K562 (cell line): ENCODE results near the gene TGFBR2. TPM values are rescaled to one million over a fixed set of nuclear protein-coding genes. Genes with fewer than 3 reads are reported as not detected.

Experiments used
- ATAC-seq: fragments of 200-7000 bp; cut with Tn5 transposase; 3 replicates; pipeline ENCODE4 v1.9.1; 2020; ENCODE audit warnings: moderate library complexity
- BruUV-seq: library from RNA; stranded (reverse); fragments of 400-500 nt; replicated peaks from 2 replicates; lab custom pipeline; 2021; lab: Mats Ljungman, UMichigan
- CTCF ChIA-PET: fragments of 300-600 bp; formaldehyde crosslinking; extraction: SDS; loops from one replicate; lab custom pipeline; 2021; ENCODE audit warnings: low intra/inter-chr PET ratio; lab: Yijun Ruan, JAX
- POLR2A ChIA-PET: fragments of 300-600, 350-650 bp; sonication (Branson Sonifier 250); formaldehyde crosslinking; extraction: SDS; loops from one replicate; lab custom pipeline; 2021; ENCODE audit warnings: antibody characterized with exemption, inconsistent platforms; lab: Yijun Ruan, JAX
- DNase-seq, 4 experiments: peaks; one replicate each; pipeline versions ENCODE4 v3.0.0 to v3.0.0-alpha.2; 2011 to 2018; ENCODE audit warnings: low spot score in 3 of 4, mixed read lengths in 3 of 4; ENCODE audit errors: extremely low read depth in 1 of 4
- FAIRE-seq: peaks from 2 replicates; lab custom pipeline; 2011; peaks lifted over from hg19 to GRCh38; lab: Jason Lieb, UNC
- H2AFZ ChIP-seq: 2 replicates; pipeline ENCODE4 v1.6.0; 2011; ENCODE audit warnings: low read depth, low read length, control low read depth, inconsistent platforms
- H3K27ac ChIP-seq: fragments of 200-600 bp; 3 replicates; pipeline ENCODE4 v1.8.0; 2011; ENCODE audit warnings: low read depth, mild to moderate bottlenecking, control low read depth, inconsistent platforms, low read length, moderate library complexity, mixed read lengths; ENCODE audit errors: extremely low read depth
- H3K27me3 ChIP-seq, 2 experiments: fragments of 300-600 bp in 1 of 2; 2 replicates in 1 of 2; 3 replicates in 1 of 2; pipeline versions ENCODE4 v1.6.0 to v1.8.0; 2011; ENCODE audit warnings: inconsistent platforms in 2 of 2, low read length in 2 of 2, mild to moderate bottlenecking in 1 of 2, mixed read lengths in 1 of 2, moderate library complexity in 1 of 2; ENCODE audit not compliant: control insufficient read depth in 2 of 2, insufficient read depth in 2 of 2
- H3K36me3 ChIP-seq: fragments of 300-600 bp; 3 replicates; pipeline ENCODE4 v1.8.0; 2011; ENCODE audit warnings: mild to moderate bottlenecking, low read length, inconsistent platforms; ENCODE audit not compliant: control insufficient read depth, insufficient read depth
- H3K4me1 ChIP-seq, 2 experiments: fragments of 200-600 bp in 1 of 2; replicated peaks in 1 of 2; 2 replicates in 1 of 2; 3 replicates in 1 of 2; pipeline versions ENCODE4 v1.5.1 to v1.8.0; 2011; ENCODE audit warnings: inconsistent platforms in 2 of 2, low read length in 2 of 2, mild to moderate bottlenecking in 1 of 2, mixed read lengths in 1 of 2, moderate library complexity in 1 of 2; ENCODE audit not compliant: control insufficient read depth in 2 of 2, insufficient read depth in 2 of 2
- H3K4me2 ChIP-seq: 2 replicates; pipeline ENCODE4 v1.6.1; 2011; ENCODE audit warnings: low read length, control low read depth, inconsistent platforms, mixed read lengths; ENCODE audit not compliant: insufficient read depth
- H3K4me3 ChIP-seq: fragments of 200-600 bp; sonication (generic), shearing (Covaris generic); 2 replicates; pipeline ENCODE4 v1.5.1; 2016; ENCODE audit warnings: control low read depth, inconsistent platforms
- H3K79me2 ChIP-seq: fragments of 200-600 bp; 3 replicates; pipeline ENCODE4 v1.8.0; 2011; ENCODE audit warnings: low read length, inconsistent platforms; ENCODE audit not compliant: control insufficient read depth, insufficient read depth
- H3K9ac ChIP-seq, 2 experiments: 2 replicates each; pipeline versions ENCODE4 v1.6.0 to v1.6.1; 2011; ENCODE audit warnings: low read depth in 2 of 2, low read length in 2 of 2, control low read depth in 1 of 2, inconsistent platforms in 1 of 2, mild to moderate bottlenecking in 1 of 2, mixed read lengths in 1 of 2; ENCODE audit not compliant: insufficient read depth in 1 of 2
- H3K9me1 ChIP-seq: one replicate; pipeline ENCODE4 v1.6.0; 2011; ENCODE audit warnings: inconsistent platforms, mild to moderate bottlenecking, low read length, moderate library complexity; ENCODE audit not compliant: control insufficient read depth, insufficient read depth
- H3K9me3 ChIP-seq: replicated peaks from 2 replicates; pipeline ENCODE4 v1.5.1; 2011; ENCODE audit warnings: low read depth, low read length, inconsistent platforms; ENCODE audit not compliant: control insufficient read depth, insufficient read depth
- H4K20me1 ChIP-seq: replicated peaks from 2 replicates; pipeline ENCODE4 v1.6.1; 2011; ENCODE audit warnings: low read length, inconsistent platforms, mixed read lengths; ENCODE audit not compliant: control insufficient read depth, insufficient read depth
- ATF3 ChIP-seq, 2 experiments: fragments of 450-650 bp in 1 of 2; sonication (generic) in 1 of 2; formaldehyde crosslinking in 1 of 2; IDR thresholded peaks in 1 of 2; conservative IDR thresholded peaks in 1 of 2; 2 replicates each; pipeline versions ENCODE4 v1.6.1 to v1.8.1; 2016 to 2023; ENCODE audit warnings: mild to moderate bottlenecking in 2 of 2, moderate library complexity in 2 of 2, inconsistent platforms in 1 of 2, missing genetic modification reagents in 1 of 2
- COPS2 ChIP-seq: fragments of 450-650 bp; conservative IDR thresholded peaks from 2 replicates; pipeline ENCODE4 v1.6.1; 2016; ENCODE audit warnings: mild to moderate bottlenecking, moderate library complexity
- EP400 ChIP-seq: fragments of 450-650 bp; IDR thresholded peaks from 2 replicates; pipeline ENCODE4 v1.6.1; 2017; ENCODE audit warnings: antibody characterized with exemption, mild to moderate bottlenecking, moderate library complexity
- MBD1 ChIP-seq: fragments of 250-450 bp; sonication (Bioruptor Pico); IDR thresholded peaks from 2 replicates; pipeline ENCODE4 v1.8.0; 2022; ENCODE audit warnings: inconsistent platforms
- PYGO2 ChIP-seq: fragments of 450-650 bp; IDR thresholded peaks from 2 replicates; pipeline ENCODE4 v1.6.1; 2016; ENCODE audit warnings: mild to moderate bottlenecking, missing genetic modification characterization, moderate library complexity, missing compliant biosample characterization
- ZNF212 ChIP-seq: fragments of 450-650 bp; formaldehyde crosslinking; IDR thresholded peaks from 2 replicates; pipeline ENCODE4 v1.4.0; 2020; ENCODE audit warnings: mild to moderate bottlenecking
- ZNF274 ChIP-seq: IDR thresholded peaks from 2 replicates; pipeline ENCODE4 v1.6.1; 2011; ENCODE audit warnings: low read depth, mild to moderate bottlenecking, low read length, moderate library complexity, borderline replicate concordance
- ZNF77 ChIP-seq: fragments of 250-450 bp; sonication (Bioruptor Pico); IDR thresholded peaks from 2 replicates; pipeline ENCODE4 v1.5.0; 2020
- WGBS: fragments of 100-300 bp; shearing (Covaris generic); methylation state at CpG from one replicate; pipeline ENCODE4 v1.1.6; 2016; ENCODE audit warnings: low coverage, mixed read lengths; ENCODE audit not compliant: insufficient coverage; ENCODE audit errors: missing lambda C conversion rate; 5-methylcytosine and 5-hydroxymethylcytosine counted together
- in situ Hi-C: fragments of 300-500 bp; cut with MboI; formaldehyde crosslinking; loops from 4 replicates; pipeline ENCODE4 v1.15.0; 2018; ENCODE audit warnings: inconsistent platforms, mixed read lengths
- intact Hi-C: fragments of 100-400 bp; cut with micrococcal nuclease; formaldehyde crosslinking; loops from 2 replicates; pipeline ENCODE4 v1.14.2; 2022
- polyA plus RNA-seq, 8 experiments: library from polyadenylated mRNA; depleted of rRNA in 4 of 8; stranded (reverse) in 5 of 8; unstranded in 3 of 8; fragments of >200 nt; fragmentation: Nextera tagmentation in 2 of 8; fragmentation: Illumina TruSeq in 1 of 8; extraction: Ambion mirVana in 2 of 8; extraction: Trizol in 1 of 8; gene quantifications; 2 replicates each; pipeline versions ENCODE4 v1.2.1 to v1.2.3, GENCODE V29; 2011 to 2014; ENCODE audit warnings: inconsistent platforms in 1 of 8, missing spikeins in 1 of 8
- total RNA-seq, 7 experiments: library from RNA; depleted of rRNA in 6 of 7; stranded (reverse); fragments of >200 nt in 6 of 7; fragmentation: Illumina TruSeq in 2 of 7; extraction: Trizol in 2 of 7; gene quantifications; 2 replicates each; pipeline versions ENCODE4 v1.2.1 to v1.2.3, GENCODE V29; 2011 to 2021; ENCODE audit warnings: low replicate concordance in 1 of 7
- TF ChIP-seq, protein P1 (sequence below): sonication (generic); formaldehyde crosslinking; IDR thresholded peaks from 2 replicates; pipeline ENCODE4 v1.8.1; 2023; ENCODE audit warnings: mild to moderate bottlenecking, missing genetic modification reagents
- TF ChIP-seq, protein P2 (sequence below): IDR thresholded peaks from 2 replicates; pipeline ENCODE4 v1.6.1; 2014; ENCODE audit warnings: antibody characterized with exemption

The TGFBR2 gene
- total and polyA plus RNA-seq, 9 of the 15 experiments (the other 6 are each of a cell fraction or from before 2014, with no cell fraction given) = 0.11 to 0.84 (median 0.24) TPM

GRCh38 chr3:30639937-30640336, 33.5 kb downstream of the TGFBR2 start:
- Histone ChIP-seq H3K4me2 (no peak overlapping the region), H3K4me3 (no peak overlapping the region), H3K79me2 (no peaks in the 10 kb centered on the region), H3K27ac (no peak overlapping the region), H3K9me1 (no peaks in the 10 kb centered on the region), H4K20me1 (no peaks in the 10 kb centered on the region), H3K36me3 (no peaks in the 10 kb centered on the region), H3K27me3 (no peaks in the 10 kb centered on the region), H2AFZ (no peak overlapping the region), H3K9ac (no peak overlapping the region), H3K9me3 (no peaks in the 10 kb centered on the region; the same call in 1 of the 2 replicates), H3K4me1 (no peaks in the 10 kb centered on the region)
- POLR2A ChIA-PET = no interaction called here
- intact Hi-C loops (no loop called here), in situ Hi-C loops (no loop called here)
- BruUV-seq = no TSS peak
- DNase-seq = no peak
- 0% methylated on average over 1 of the region's 1 CpG for WGBS
- FAIRE-seq = no peak
- no peak for ATAC-seq
- CTCF ChIA-PET = no interaction called here
- TF ChIP-seq EP400 = no peak
- TF ChIP-seq, protein P1, sequence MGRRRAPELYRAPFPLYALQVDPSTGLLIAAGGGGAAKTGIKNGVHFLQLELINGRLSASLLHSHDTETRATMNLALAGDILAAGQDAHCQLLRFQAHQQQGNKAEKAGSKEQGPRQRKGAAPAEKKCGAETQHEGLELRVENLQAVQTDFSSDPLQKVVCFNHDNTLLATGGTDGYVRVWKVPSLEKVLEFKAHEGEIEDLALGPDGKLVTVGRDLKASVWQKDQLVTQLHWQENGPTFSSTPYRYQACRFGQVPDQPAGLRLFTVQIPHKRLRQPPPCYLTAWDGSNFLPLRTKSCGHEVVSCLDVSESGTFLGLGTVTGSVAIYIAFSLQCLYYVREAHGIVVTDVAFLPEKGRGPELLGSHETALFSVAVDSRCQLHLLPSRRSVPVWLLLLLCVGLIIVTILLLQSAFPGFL (CRISPR knock-in tag) = no peak
- TF ChIP-seq, protein P2, sequence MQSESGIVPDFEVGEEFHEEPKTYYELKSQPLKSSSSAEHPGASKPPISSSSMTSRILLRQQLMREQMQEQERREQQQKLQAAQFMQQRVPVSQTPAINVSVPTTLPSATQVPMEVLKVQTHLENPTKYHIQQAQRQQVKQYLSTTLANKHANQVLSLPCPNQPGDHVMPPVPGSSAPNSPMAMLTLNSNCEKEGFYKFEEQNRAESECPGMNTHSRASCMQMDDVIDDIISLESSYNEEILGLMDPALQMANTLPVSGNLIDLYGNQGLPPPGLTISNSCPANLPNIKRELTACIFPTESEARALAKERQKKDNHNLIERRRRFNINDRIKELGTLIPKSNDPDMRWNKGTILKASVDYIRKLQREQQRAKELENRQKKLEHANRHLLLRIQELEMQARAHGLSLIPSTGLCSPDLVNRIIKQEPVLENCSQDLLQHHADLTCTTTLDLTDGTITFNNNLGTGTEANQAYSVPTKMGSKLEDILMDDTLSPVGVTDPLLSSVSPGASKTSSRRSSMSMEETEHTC = no peak
- TF ChIP-seq ZNF77 = no peak
- no peak for TF ChIP-seq ZNF212 (CRISPR knock-in tag)
- no peak for TF ChIP-seq ATF3 (IDR thresholded peaks at IDR 0.05)
- TF ChIP-seq ATF3 (CRISPR knock-in tag; conservative IDR thresholded peaks at IDR 0.05) = no peak
- no peak for TF ChIP-seq ZNF274
- no peak for TF ChIP-seq MBD1 (CRISPR knock-in tag)
- TF ChIP-seq PYGO2 (tag) = no peak
- no peak for TF ChIP-seq COPS2
